Neural cell (in vitro differentiated cells): Measurements from ENCODE around the gene DGKI. TPM values are rescaled to one million over a fixed set of nuclear protein-coding genes. Genes with fewer than 3 reads are reported as not detected.

Experiments used
- H2AFZ ChIP-seq: fragments of 200-600, 300-800 bp; sonication (generic), shearing (Covaris generic); 2 replicates; pipeline ENCODE4 v1.6.0; 2014; ENCODE audit warnings: low read depth, mild to moderate bottlenecking, antibody characterized with exemption, low read length, moderate library complexity
- H3F3A ChIP-seq: fragments of 200-600 bp; shearing (Covaris generic); 2 replicates; pipeline ENCODE4 v1.6.1; 2016; ENCODE audit warnings: mild to moderate bottlenecking, moderate library complexity, mixed read lengths, antibody characterized with exemption, low read length; ENCODE audit not compliant: insufficient read depth, poor library complexity, severe bottlenecking
- H3K27ac ChIP-seq: fragments of 200-600, 300-800 bp; sonication (generic), shearing (Covaris generic); 2 replicates; pipeline ENCODE4 v1.5.1; 2014; ENCODE audit warnings: mild to moderate bottlenecking, low read length, moderate library complexity
- H3K27me3 ChIP-seq: fragments of 300-800, 200-600 bp; sonication (generic), shearing (Covaris generic); 2 replicates; pipeline ENCODE4 v1.6.0; 2014; ENCODE audit warnings: mild to moderate bottlenecking, low read depth, low read length, moderate library complexity; ENCODE audit not compliant: insufficient read depth
- H3K36me3 ChIP-seq: fragments of 300-800, 200-600 bp; sonication (generic), shearing (Covaris generic); 2 replicates; pipeline ENCODE4 v1.5.1; 2014; ENCODE audit warnings: mild to moderate bottlenecking, antibody characterized with exemption, low read length, moderate library complexity; ENCODE audit not compliant: insufficient read depth
- H3K4me2 ChIP-seq: fragments of 300-800, 200-600 bp; sonication (generic), shearing (Covaris generic); 2 replicates; pipeline ENCODE4 v1.6.0; 2014; ENCODE audit warnings: mild to moderate bottlenecking, low read length
- H3K4me3 ChIP-seq: fragments of 300-800, 200-600 bp; sonication (generic), shearing (Covaris generic); 2 replicates; pipeline ENCODE4 v1.5.1; 2014; ENCODE audit warnings: mild to moderate bottlenecking, low read length, moderate library complexity
- H3K79me2 ChIP-seq: fragments of 200-600 bp; shearing (Covaris generic); replicated peaks from 2 replicates; pipeline ENCODE4 v1.6.0; 2014; ENCODE audit warnings: mild to moderate bottlenecking, low read length, moderate library complexity; ENCODE audit not compliant: insufficient read depth
- H3K9ac ChIP-seq: fragments of 300-800, 200-600 bp; sonication (generic), shearing (Covaris generic); 2 replicates; pipeline ENCODE4 v1.6.1; 2016; ENCODE audit warnings: mild to moderate bottlenecking, low read length, mixed read lengths
- H3K9me2 ChIP-seq: fragments of 200-600 bp; shearing (Covaris generic); 2 replicates; pipeline ENCODE4 v1.6.1; 2016; ENCODE audit warnings: mild to moderate bottlenecking, low read length, mixed read lengths; ENCODE audit not compliant: insufficient read depth
- H3K9me3 ChIP-seq: fragments of 200-600, 300-800 bp; sonication (generic), shearing (Covaris generic); 2 replicates; pipeline ENCODE4 v1.6.1; 2016; ENCODE audit warnings: mild to moderate bottlenecking, mixed run types, low read length, moderate library complexity, mixed read lengths
- H4K20me1 ChIP-seq: fragments of 200-600 bp; shearing (Covaris generic); 2 replicates; pipeline ENCODE4 v1.6.1; 2016; ENCODE audit warnings: mild to moderate bottlenecking, mixed run types; ENCODE audit not compliant: insufficient read depth
- EP300 ChIP-seq: fragments of 450-650 bp; conservative IDR thresholded peaks from 2 replicates; pipeline ENCODE4 v1.6.1; 2014; ENCODE audit warnings: antibody characterized with exemption, mild to moderate bottlenecking, moderate library complexity; ENCODE audit not compliant: poor library complexity, severe bottlenecking
- EZH2 ChIP-seq: fragments of 200-600, 300-800 bp; shearing (Covaris generic), sonication (generic); IDR thresholded peaks from 2 replicates; pipeline ENCODE4 v1.6.1; 2014; ENCODE audit warnings: antibody characterized with exemption, low read length, borderline replicate concordance, mild to moderate bottlenecking; ENCODE audit not compliant: insufficient read depth, poor library complexity, severe bottlenecking
- MXI1 ChIP-seq: fragments of 450-650 bp; conservative IDR thresholded peaks from 2 replicates; pipeline ENCODE4 v1.6.1; 2014; ENCODE audit warnings: antibody characterized with exemption, mild to moderate bottlenecking; ENCODE audit not compliant: poor library complexity, severe bottlenecking
- POLR2AphosphoS5 ChIP-seq: IDR thresholded peaks from 2 replicates; pipeline ENCODE4 v1.6.1; 2012
- RAD21 ChIP-seq: fragments of 450-650 bp; conservative IDR thresholded peaks from 2 replicates; pipeline ENCODE4 v1.6.1; 2014; ENCODE audit warnings: antibody characterized with exemption, mild to moderate bottlenecking, moderate library complexity
- REST ChIP-seq: IDR thresholded peaks from 2 replicates; pipeline ENCODE4 v1.6.1; 2012; ENCODE audit warnings: borderline replicate concordance
- SMC3 ChIP-seq: fragments of 450-650 bp; conservative IDR thresholded peaks from 2 replicates; pipeline ENCODE4 v1.6.1; 2014; ENCODE audit warnings: antibody characterized with exemption, mild to moderate bottlenecking, moderate library complexity; ENCODE audit not compliant: poor library complexity
- TAF1 ChIP-seq: IDR thresholded peaks from 2 replicates; pipeline ENCODE4 v1.6.1; 2012; ENCODE audit warnings: low read depth
- polyA plus RNA-seq: library from polyadenylated mRNA; depleted of rRNA; stranded (reverse); fragments of >200 nt; gene quantifications from 2 replicates; pipeline ENCODE4 v1.2.3, GENCODE V29; 2014
- TF ChIP-seq, protein P1 (sequence below): fragments of 450-650 bp; IDR thresholded peaks from 2 replicates; pipeline ENCODE4 v1.5.1; 2014; ENCODE audit warnings: antibody characterized with exemption, mild to moderate bottlenecking, moderate library complexity; ENCODE audit not compliant: poor library complexity, severe bottlenecking

The DGKI gene
- polyA plus RNA-seq, 1 donor from 2014 or later, result 15.8 TPM

- Histone ChIP-seq H3K9me2 (no peaks in the 10 kb centered on the region), H3K36me3 (no peaks in the 10 kb centered on the region), H3K27me3 (no peaks in the 10 kb centered on the region), H3K4me2 (no peak overlapping the region), H3F3A (no peaks in the 10 kb centered on the region), H2AFZ (no peak overlapping the region), H4K20me1 (no peaks in the 10 kb centered on the region), H3K27ac (no peak overlapping the region), H3K79me2 (no peaks in the 10 kb centered on the region), H3K4me3 (no peak overlapping the region), H3K9me3 (peaks cover 9% of the 10 kb centered on the region), H3K9ac (no peak overlapping the region)
- no peak for TF ChIP-seq RAD21
- TF ChIP-seq, protein P1, sequence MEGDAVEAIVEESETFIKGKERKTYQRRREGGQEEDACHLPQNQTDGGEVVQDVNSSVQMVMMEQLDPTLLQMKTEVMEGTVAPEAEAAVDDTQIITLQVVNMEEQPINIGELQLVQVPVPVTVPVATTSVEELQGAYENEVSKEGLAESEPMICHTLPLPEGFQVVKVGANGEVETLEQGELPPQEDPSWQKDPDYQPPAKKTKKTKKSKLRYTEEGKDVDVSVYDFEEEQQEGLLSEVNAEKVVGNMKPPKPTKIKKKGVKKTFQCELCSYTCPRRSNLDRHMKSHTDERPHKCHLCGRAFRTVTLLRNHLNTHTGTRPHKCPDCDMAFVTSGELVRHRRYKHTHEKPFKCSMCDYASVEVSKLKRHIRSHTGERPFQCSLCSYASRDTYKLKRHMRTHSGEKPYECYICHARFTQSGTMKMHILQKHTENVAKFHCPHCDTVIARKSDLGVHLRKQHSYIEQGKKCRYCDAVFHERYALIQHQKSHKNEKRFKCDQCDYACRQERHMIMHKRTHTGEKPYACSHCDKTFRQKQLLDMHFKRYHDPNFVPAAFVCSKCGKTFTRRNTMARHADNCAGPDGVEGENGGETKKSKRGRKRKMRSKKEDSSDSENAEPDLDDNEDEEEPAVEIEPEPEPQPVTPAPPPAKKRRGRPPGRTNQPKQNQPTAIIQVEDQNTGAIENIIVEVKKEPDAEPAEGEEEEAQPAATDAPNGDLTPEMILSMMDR, result no peak
- TF ChIP-seq EP300, result no peak
- no peak for TF ChIP-seq MXI1
- TF ChIP-seq POLR2AphosphoS5, result no peak
- TF ChIP-seq REST, result no peak
- no peak for TF ChIP-seq EZH2
- TF ChIP-seq SMC3, result no peak
- no peak for TF ChIP-seq TAF1
Measured at GRCh38 chr7:137366995-137367394, 479.8 kb downstream of the DGKI start.

GRCh38 chr7:137363683-137364082 is 483.1 kb downstream of the DGKI start:
- Histone ChIP-seq H3K27ac (no peak overlapping the region), H2AFZ (no peak overlapping the region), H3K9ac (no peak overlapping the region), H3K79me2 (no peaks in the 10 kb centered on the region), H4K20me1 (no peaks in the 10 kb centered on the region), H3K27me3 (no peaks in the 10 kb centered on the region), H3K9me2 (no peaks in the 10 kb centered on the region), H3K4me3 (no peak overlapping the region), H3K9me3 (peaks cover 12% of the 10 kb centered on the region), H3K36me3 (no peaks in the 10 kb centered on the region), H3K4me2 (no peak overlapping the region), H3F3A (no peaks in the 10 kb centered on the region)
- TF ChIP-seq TAF1 (no peak), REST (no peak)
- TF ChIP-seq, protein P1, result no peak
